GM10266 (cell line): ENCODE data around the gene SLC2A11.

Experiments used
- DNase-seq: peaks from one replicate; pipeline ENCODE4 v3.0.0; 2012; ENCODE audit errors: extremely low spot score
- CTCF ChIP-seq: IDR thresholded peaks from 2 replicates; pipeline ENCODE4 v1.5.1; 2012; ENCODE audit warnings: mild to moderate bottlenecking, low read depth; ENCODE audit not compliant: control insufficient read depth, insufficient read depth; ENCODE audit errors: missing control alignments

The SLC2A11 gene

DNA sequence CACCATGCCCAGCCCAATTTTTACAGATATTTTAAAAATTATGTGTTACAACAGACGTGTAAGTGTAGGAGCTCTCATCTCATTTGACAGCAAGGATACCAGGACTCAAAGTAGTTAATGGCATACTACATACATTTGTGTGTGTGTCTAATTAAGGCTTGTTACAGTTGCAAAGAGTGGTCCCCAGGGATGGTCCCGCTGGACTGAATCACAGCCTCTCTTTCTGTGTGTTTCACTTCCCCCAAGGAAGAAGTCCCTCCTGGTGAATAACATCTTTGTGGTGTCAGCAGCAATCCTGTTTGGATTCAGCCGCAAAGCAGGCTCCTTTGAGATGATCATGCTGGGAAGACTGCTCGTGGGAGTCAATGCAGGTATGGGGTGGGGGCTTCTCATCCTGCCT, 17.2 kb downstream of the SLC2A11 start:
- DNase-seq, result no peak

DNA sequence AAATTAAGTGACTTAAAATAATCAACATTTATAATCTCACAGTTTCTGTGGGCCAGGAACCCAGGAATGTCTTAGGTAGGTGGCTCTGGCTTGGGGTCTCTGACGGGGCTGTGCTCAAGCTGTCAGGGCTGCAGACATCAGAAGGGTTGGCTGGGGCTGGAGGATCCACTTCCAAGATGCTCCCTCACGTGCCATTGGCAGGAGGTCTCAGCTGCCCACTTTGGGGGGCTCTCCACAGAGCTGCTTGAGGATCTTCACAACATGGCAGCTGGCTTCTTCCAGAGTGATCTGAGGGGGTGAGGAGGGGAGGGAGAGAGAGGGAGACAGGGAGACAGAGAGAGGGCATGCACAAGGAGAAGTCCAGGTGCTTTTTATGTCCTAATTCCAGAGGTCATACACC, 18.1 kb downstream of the SLC2A11 start:
- no peak for TF ChIP-seq CTCF

More for the DNA sequence above, 17.2 kb downstream of the SLC2A11 start:
- TF ChIP-seq CTCF, result no peak

GRCh38 chr22:23877566-23877965, 19.9 kb downstream of the SLC2A11 start:
- no peak for DNase-seq
- TF ChIP-seq CTCF, result no peak

More for the DNA sequence above, 18.1 kb downstream of the SLC2A11 start:
- DNase-seq, result no peak

DNA sequence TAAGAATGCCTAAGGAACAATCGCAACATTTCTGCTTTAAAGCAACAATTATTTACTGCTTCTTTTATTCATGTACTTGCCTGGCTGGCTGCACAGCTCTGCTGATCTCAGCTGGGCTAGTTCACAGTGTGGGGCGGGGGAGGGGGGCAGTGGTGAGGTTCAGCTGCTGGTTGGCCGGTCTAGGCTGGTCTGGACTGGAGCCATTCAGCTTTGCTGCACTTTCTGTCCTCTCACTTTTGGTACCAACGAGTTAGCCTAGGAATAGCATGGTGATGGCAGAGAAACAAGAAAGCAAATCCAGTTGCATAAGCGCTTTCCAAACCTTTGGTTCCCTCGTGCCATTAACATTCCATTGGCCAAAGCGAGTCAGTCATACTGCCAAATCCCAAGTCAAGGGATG, 20.5 kb downstream of the SLC2A11 start:
- DNase-seq, result no peak
- TF ChIP-seq CTCF, result no peak

GRCh38 chr22:23882370-23882769, 24.7 kb downstream of the SLC2A11 start:
- TF ChIP-seq CTCF, result no peak
- no peak for DNase-seq

GRCh38 chr22:23883658-23884057, 26.0 kb downstream of the SLC2A11 start:
- DNase-seq, result no peak
- no peak for TF ChIP-seq CTCF

DNA sequence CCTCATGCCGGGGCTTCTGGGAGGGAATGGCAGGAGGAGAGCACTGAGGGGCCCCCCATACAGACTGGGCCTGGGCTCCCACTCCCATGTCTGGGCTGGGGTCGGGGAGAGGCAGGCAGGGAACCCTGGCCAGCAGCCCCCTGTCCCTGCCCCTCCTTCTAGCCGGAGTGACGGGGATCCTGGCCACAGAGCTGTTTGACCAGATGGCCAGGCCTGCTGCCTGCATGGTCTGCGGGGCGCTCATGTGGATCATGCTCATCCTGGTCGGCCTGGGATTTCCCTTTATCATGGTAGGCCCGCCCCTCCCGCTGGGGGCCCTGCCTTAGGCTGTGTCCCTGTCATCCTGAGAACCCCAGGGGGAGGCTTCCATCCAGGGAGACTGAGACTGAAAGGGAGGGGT, 26.5 kb downstream of the SLC2A11 start:
- no peak for DNase-seq
- no peak for TF ChIP-seq CTCF
